Hepatocyte (in vitro differentiated cells): Measurements from ENCODE around the gene GSG1. TPM values are rescaled to one million over a fixed set of nuclear protein-coding genes. Genes with fewer than 3 reads are reported as not detected.
A peak's percentile ranks its signal among the peaks of the same experiment; 100 is the strongest.

Experiments used
- DNase-seq: peaks from one replicate; pipeline ENCODE4 v3.0.0-alpha.2; 2016; ENCODE audit warnings: low spot score
- H2AFZ ChIP-seq: fragments of 200-600 bp; sonication (generic); 2 replicates; pipeline ENCODE4 v1.6.0; 2016; ENCODE audit warnings: antibody characterized with exemption, mild to moderate bottlenecking
- H3K27ac ChIP-seq: fragments of 200-600 bp; sonication (generic); 2 replicates; pipeline ENCODE4 v1.5.1; 2016; ENCODE audit warnings: mild to moderate bottlenecking
- H3K27me3 ChIP-seq: fragments of 200-600 bp; sonication (generic); 2 replicates; pipeline ENCODE4 v1.6.1; 2016
- H3K36me3 ChIP-seq: fragments of 200-600 bp; sonication (generic); replicated peaks from 2 replicates; pipeline ENCODE4 v1.5.1; 2016; ENCODE audit warnings: low read depth; ENCODE audit not compliant: insufficient read depth
- H3K4me1 ChIP-seq: fragments of 200-600 bp; sonication (generic); 2 replicates; pipeline ENCODE4 v1.5.1; 2016; ENCODE audit warnings: mild to moderate bottlenecking, moderate library complexity; ENCODE audit not compliant: insufficient read depth
- H3K4me2 ChIP-seq: fragments of 200-600 bp; sonication (generic); 2 replicates; pipeline ENCODE4 v1.6.0; 2016
- H3K4me3 ChIP-seq: fragments of 200-600 bp; sonication (generic); 2 replicates; pipeline ENCODE4 v1.5.1; 2016; ENCODE audit warnings: mild to moderate bottlenecking
- H3K79me2 ChIP-seq: fragments of 200-600 bp; sonication (generic); 2 replicates; pipeline ENCODE4 v1.6.0; 2017; ENCODE audit warnings: mild to moderate bottlenecking
- H3K9me2 ChIP-seq: fragments of 200-600 bp; sonication (generic); replicated peaks from 2 replicates; pipeline ENCODE4 v1.6.0; 2017; ENCODE audit warnings: mild to moderate bottlenecking; ENCODE audit not compliant: insufficient read depth
- H3K9me3 ChIP-seq: fragments of 200-600 bp; sonication (generic); 2 replicates; pipeline ENCODE4 v1.5.1; 2016; ENCODE audit warnings: low read depth, mild to moderate bottlenecking
- H4K20me1 ChIP-seq: fragments of 200-600 bp; sonication (generic); 2 replicates; pipeline ENCODE4 v1.6.0; 2016; ENCODE audit warnings: mild to moderate bottlenecking; ENCODE audit not compliant: insufficient read depth, poor library complexity, severe bottlenecking
- CTCF ChIP-seq: fragments of 200-600 bp; sonication (generic); IDR thresholded peaks from 2 replicates; pipeline ENCODE4 v1.5.1; 2016; ENCODE audit warnings: antibody characterized with exemption, mild to moderate bottlenecking; ENCODE audit not compliant: poor library complexity
- EZH2 ChIP-seq: fragments of 200-600 bp; sonication (generic); IDR thresholded peaks from 2 replicates; pipeline ENCODE4 v1.6.1; 2016; ENCODE audit warnings: antibody characterized with exemption, mild to moderate bottlenecking, borderline replicate concordance
- EZH2phosphoT487 ChIP-seq: fragments of 200-600 bp; sonication (generic); IDR thresholded peaks from one replicate; pipeline ENCODE4 v1.6.1; 2018; ENCODE audit warnings: antibody characterized with exemption, mild to moderate bottlenecking, low read depth, moderate library complexity; ENCODE audit not compliant: unreplicated experiment, severe bottlenecking
- WGBS: methylation state at CpG from one replicate; pipeline ENCODE4 v1.1.6; 2016; ENCODE audit warnings: low lambda C conversion rate; ENCODE audit errors: missing lambda C conversion rate; 5-methylcytosine and 5-hydroxymethylcytosine counted together
- polyA plus RNA-seq: library from polyadenylated mRNA; unstranded; fragments of >200 nt; fragmentation: Nextera tagmentation; extraction: Ambion mirVana; gene quantifications from 2 replicates; pipeline ENCODE4 v1.2.1, GENCODE V29; 2016
- total RNA-seq: library from RNA; depleted of rRNA; stranded (reverse); fragments of >200 nt; gene quantifications from 2 replicates; pipeline ENCODE4 v1.2.3, GENCODE V29; 2014

The GSG1 gene
- total and polyA plus RNA-seq, 2 experiments from 2014 or later: 0.37 TPM; not detected in 1

- 40% methylated on average over 2 of the region's 2 CpGs for WGBS
- Histone ChIP-seq H3K9me2 (no peaks in the 10 kb centered on the region), H3K4me2 (peak overlapping the region; percentile 5), H3K4me3 (no peak overlapping the region), H3K27me3 (no peaks in the 10 kb centered on the region), H3K9me3 (no peaks in the 10 kb centered on the region), H4K20me1 (no peaks in the 10 kb centered on the region), H3K36me3 (no peaks in the 10 kb centered on the region), H3K27ac (peak overlapping the region; percentile 6), H3K4me1 (peaks cover 30% of the 10 kb centered on the region), H2AFZ (no peak overlapping the region), H3K79me2 (no peaks in the 10 kb centered on the region)
- no peak for DNase-seq
- TF ChIP-seq CTCF (no peak), EZH2phosphoT487 (peak; percentile 70)
Measured at GRCh38 chr12:13093848-13094220, 9.6 kb downstream of the GSG1 start.

GRCh38 chr12:13093191-13093847, 10.1 kb downstream of the GSG1 start:
- no peak overlapping the region for H3K4me3 ChIP-seq
- H4K20me1 ChIP-seq: no peaks in the 10 kb centered on the region
- no peak overlapping the region for H2AFZ ChIP-seq
- H3K27me3 ChIP-seq: peaks cover 3% of the 10 kb centered on the region
- no peaks in the 10 kb centered on the region for H3K9me3 ChIP-seq
- H3K4me2 ChIP-seq: peak overlapping the region; percentile 5
- H3K9me2 ChIP-seq: no peaks in the 10 kb centered on the region
- peaks cover 25% of the 10 kb centered on the region for H3K4me1 ChIP-seq
- TF ChIP-seq EZH2phosphoT487 (no peak), EZH2 (no peak), CTCF (no peak)
- H3K27ac ChIP-seq: no peak overlapping the region
- H3K36me3 ChIP-seq: no peaks in the 10 kb centered on the region
- DNase-seq: no peak
- H3K79me2 ChIP-seq: no peaks in the 10 kb centered on the region
- 75% methylated on average over 7 of the region's 7 CpGs for WGBS

GRCh38 chr12:13091832-13092231, 11.6 kb downstream of the GSG1 start:
- Histone ChIP-seq H2AFZ (no peak overlapping the region), H3K4me1 (peaks cover 18% of the 10 kb centered on the region), H3K4me3 (no peak overlapping the region), H3K36me3 (no peaks in the 10 kb centered on the region), H3K9me3 (no peaks in the 10 kb centered on the region), H3K27ac (no peak overlapping the region), H3K27me3 (peaks cover 13% of the 10 kb centered on the region), H3K4me2 (no peak overlapping the region), H3K9me2 (no peaks in the 10 kb centered on the region), H3K79me2 (no peaks in the 10 kb centered on the region), H4K20me1 (no peaks in the 10 kb centered on the region)
- WGBS: 73% methylated on average over 6 of the region's 6 CpGs
- DNase-seq: peak; percentile 34
- no peak for TF ChIP-seq EZH2
- no peak for TF ChIP-seq EZH2phosphoT487
- no peak for TF ChIP-seq CTCF
